ENCODE results near the gene KHK.

GRCh38 chr2:27085673-27086089, 891 bp upstream of the KHK start:
- TF ChIP-seq GATA1 (IDR thresholded peaks at IDR 0.05; ENCODE audit: low read depth, low read length) (no peak), POLR2A (IDR thresholded peaks at IDR 0.05; ENCODE audit: low read length) (peak; percentile 50)

Data from erythroblast (primary cell).